OCI-LY1 (cell line): Measurements from ENCODE around the gene CAPRIN2.

ENCODE experiments used
- H2AFZ ChIP-seq: fragments of 200-600 bp; sonication (generic), shearing (Covaris generic); 2 replicates; pipeline ENCODE4 v1.6.0; 2014; ENCODE audit warnings: antibody characterized with exemption, mild to moderate bottlenecking, low read length
- H3F3A ChIP-seq: fragments of 200-600 bp; sonication (generic), shearing (Covaris generic); 2 replicates; pipeline ENCODE4 v1.6.0; 2014; ENCODE audit warnings: mild to moderate bottlenecking, antibody characterized with exemption, low read length, moderate library complexity; ENCODE audit not compliant: insufficient read depth
- H3K27ac ChIP-seq: fragments of 200-600 bp; sonication (generic); 2 replicates; pipeline ENCODE4 v1.5.1; 2014; ENCODE audit warnings: low read length, mixed run types, mild to moderate bottlenecking, low read depth; ENCODE audit not compliant: poor library complexity, severe bottlenecking
- H3K27me3 ChIP-seq: fragments of 200-600 bp; sonication (generic); 2 replicates; pipeline ENCODE4 v1.6.0; 2014; ENCODE audit warnings: antibody characterized with exemption, mild to moderate bottlenecking, low read length, moderate library complexity; ENCODE audit not compliant: insufficient read depth
- H3K36me3 ChIP-seq: fragments of 200-600 bp; sonication (generic); 2 replicates; pipeline ENCODE4 v1.6.1; 2014; ENCODE audit warnings: mild to moderate bottlenecking, antibody characterized with exemption, low read length, moderate library complexity, mixed read lengths; ENCODE audit not compliant: insufficient read depth
- H3K4me1 ChIP-seq: fragments of 200-600 bp; sonication (generic); 2 replicates; pipeline ENCODE4 v1.5.1; 2014; ENCODE audit warnings: mild to moderate bottlenecking, low read length, moderate library complexity; ENCODE audit not compliant: insufficient read depth, severe bottlenecking
- H3K4me2 ChIP-seq: fragments of 200-600 bp; sonication (generic), shearing (Covaris generic); 2 replicates; pipeline ENCODE4 v1.6.1; 2014; ENCODE audit warnings: low read length
- H3K4me3 ChIP-seq: fragments of 200-600 bp; sonication (generic); 2 replicates; pipeline ENCODE4 v1.5.1; 2014; ENCODE audit warnings: low read length, low read depth, mild to moderate bottlenecking, mixed read lengths; ENCODE audit not compliant: poor library complexity, severe bottlenecking
- H3K79me2 ChIP-seq: fragments of 200-600 bp; shearing (Covaris generic); 2 replicates; pipeline ENCODE4 v1.6.1; 2016; ENCODE audit warnings: mixed run types, low read length, mixed read lengths; ENCODE audit not compliant: insufficient read depth
- H3K9ac ChIP-seq: fragments of 200-600 bp; sonication (generic), shearing (Covaris generic); 2 replicates; pipeline ENCODE4 v1.6.1; 2014; ENCODE audit warnings: mild to moderate bottlenecking, low read length, mixed read lengths
- H3K9me2 ChIP-seq: fragments of 200-600 bp; sonication (generic), shearing (Covaris generic); 2 replicates; pipeline ENCODE4 v1.6.1; 2014; ENCODE audit warnings: low read depth, mild to moderate bottlenecking, low read length, mixed read lengths
- H3K9me3 ChIP-seq: fragments of 200-600 bp; shearing (Covaris generic); 2 replicates; pipeline ENCODE4 v1.6.1; 2014; ENCODE audit warnings: low read length, mixed read lengths
- H4K20me1 ChIP-seq: fragments of 200-600 bp; sonication (generic), shearing (Covaris generic); 2 replicates; pipeline ENCODE4 v1.6.0; 2016; ENCODE audit warnings: mild to moderate bottlenecking, low read length; ENCODE audit not compliant: insufficient read depth
- EZH2 ChIP-seq: fragments of 200-600 bp; sonication (generic), shearing (Covaris generic); IDR thresholded peaks from 2 replicates; pipeline ENCODE4 v1.8.0; 2017; ENCODE audit warnings: borderline replicate concordance, mixed run types, mild to moderate bottlenecking, antibody characterized with exemption, low read length, moderate library complexity, mixed read lengths
- TF ChIP-seq, protein P1 (sequence below): fragments of 200-600 bp; sonication (generic), shearing (Covaris generic); IDR thresholded peaks from 2 replicates; pipeline ENCODE4 v1.5.1; 2017; ENCODE audit warnings: mild to moderate bottlenecking, antibody characterized with exemption, low read length, moderate library complexity, mixed read lengths

CAPRIN2 gene

DNA sequence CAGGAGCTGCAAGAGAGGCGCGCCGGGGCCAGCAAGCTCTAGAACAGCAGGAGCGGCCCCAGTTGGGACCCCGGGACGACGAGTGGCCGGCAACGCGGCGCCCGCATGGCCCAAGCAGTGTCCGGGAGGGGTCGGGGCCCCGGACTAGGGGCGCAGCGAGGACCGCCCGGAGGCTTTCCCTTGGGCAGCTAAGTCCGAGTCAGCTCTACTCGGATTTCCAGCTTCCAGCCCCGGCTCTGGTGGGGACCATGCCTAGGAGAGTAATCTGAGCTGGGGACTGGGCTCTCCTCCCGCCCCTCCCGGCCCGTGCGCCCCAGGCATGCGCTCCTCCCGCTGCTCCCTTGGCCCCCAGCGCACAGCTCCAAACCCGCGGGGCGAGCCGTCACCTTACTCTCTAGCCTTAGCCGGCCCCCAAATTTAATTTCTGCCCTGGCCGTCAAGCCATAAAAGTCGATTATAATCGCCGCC, 41.6 kb upstream of the CAPRIN2 start:
- Histone ChIP-seq H3K4me2 (no peak overlapping the region), H4K20me1 (no peaks in the 10 kb centered on the region), H3K36me3 (no peaks in the 10 kb centered on the region), H3K9me3 (no peaks in the 10 kb centered on the region), H3K9ac (no peak overlapping the region), H3F3A (no peaks in the 10 kb centered on the region), H3K4me3 (no peak overlapping the region), H3K9me2 (no peaks in the 10 kb centered on the region), H3K27ac (no peak overlapping the region), H3K27me3 (peaks cover 5% of the 10 kb centered on the region; the same call in 1 of the 2 replicates), H3K79me2 (no peaks in the 10 kb centered on the region), H3K4me1 (no peaks in the 10 kb centered on the region), H2AFZ (no peak overlapping the region)
- TF ChIP-seq, protein P1, sequence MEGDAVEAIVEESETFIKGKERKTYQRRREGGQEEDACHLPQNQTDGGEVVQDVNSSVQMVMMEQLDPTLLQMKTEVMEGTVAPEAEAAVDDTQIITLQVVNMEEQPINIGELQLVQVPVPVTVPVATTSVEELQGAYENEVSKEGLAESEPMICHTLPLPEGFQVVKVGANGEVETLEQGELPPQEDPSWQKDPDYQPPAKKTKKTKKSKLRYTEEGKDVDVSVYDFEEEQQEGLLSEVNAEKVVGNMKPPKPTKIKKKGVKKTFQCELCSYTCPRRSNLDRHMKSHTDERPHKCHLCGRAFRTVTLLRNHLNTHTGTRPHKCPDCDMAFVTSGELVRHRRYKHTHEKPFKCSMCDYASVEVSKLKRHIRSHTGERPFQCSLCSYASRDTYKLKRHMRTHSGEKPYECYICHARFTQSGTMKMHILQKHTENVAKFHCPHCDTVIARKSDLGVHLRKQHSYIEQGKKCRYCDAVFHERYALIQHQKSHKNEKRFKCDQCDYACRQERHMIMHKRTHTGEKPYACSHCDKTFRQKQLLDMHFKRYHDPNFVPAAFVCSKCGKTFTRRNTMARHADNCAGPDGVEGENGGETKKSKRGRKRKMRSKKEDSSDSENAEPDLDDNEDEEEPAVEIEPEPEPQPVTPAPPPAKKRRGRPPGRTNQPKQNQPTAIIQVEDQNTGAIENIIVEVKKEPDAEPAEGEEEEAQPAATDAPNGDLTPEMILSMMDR: no peak
- TF ChIP-seq EZH2: no peak

DNA sequence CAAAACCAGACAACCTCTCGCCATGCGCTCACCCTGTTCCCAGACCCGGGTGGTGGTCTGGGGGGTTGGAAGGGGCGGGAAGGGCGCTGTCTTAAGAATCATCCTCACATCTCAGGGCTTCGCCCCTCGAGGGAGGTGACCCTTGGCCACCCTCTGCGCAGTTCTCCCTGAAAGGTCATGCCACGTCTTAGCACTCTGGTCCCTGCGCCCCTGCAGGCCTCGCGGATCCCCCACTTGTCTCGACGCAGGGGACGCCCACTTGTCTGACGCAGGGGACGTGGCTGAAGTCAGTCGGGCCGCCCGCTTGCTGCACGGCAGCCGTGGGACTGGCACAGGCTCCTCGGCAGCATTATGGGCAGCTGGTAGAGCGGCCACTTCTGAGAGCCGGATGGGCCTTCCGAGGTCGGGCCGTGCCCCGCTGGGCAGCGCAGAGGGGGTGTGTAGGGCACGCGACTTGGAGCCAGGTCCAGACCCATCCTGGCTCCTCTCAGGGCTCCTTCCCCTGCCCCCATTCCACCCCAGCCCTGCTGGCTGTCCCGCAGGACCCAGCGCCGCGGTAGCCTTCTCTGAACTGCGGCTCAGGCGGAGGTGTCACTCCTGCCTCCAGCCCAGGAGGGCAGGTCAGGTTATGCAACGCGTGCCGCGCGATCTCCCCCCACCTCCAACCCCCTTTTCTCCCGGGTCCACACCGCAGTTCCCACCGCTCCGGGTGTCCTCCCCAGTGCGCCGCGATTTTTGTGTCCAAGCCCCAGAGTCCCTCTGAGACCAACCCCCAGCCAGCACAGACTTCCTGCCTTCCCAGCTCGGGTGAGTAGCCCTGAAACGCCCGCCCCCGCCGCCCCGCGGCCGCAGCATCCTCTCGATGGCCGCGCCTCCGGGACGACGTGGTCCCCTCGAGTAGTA, 40.9 kb upstream of the CAPRIN2 start:
- Histone ChIP-seq H3K4me1 (no peaks in the 10 kb centered on the region), H4K20me1 (no peaks in the 10 kb centered on the region), H3K9me2 (no peaks in the 10 kb centered on the region), H3K9me3 (no peaks in the 10 kb centered on the region), H3K4me2 (no peak overlapping the region; the same call in 1 of the 2 replicates), H3K27ac (no peak overlapping the region), H3K27me3 (peaks cover 5% of the 10 kb centered on the region; the same call in 1 of the 2 replicates), H3K79me2 (no peaks in the 10 kb centered on the region), H3F3A (no peaks in the 10 kb centered on the region), H2AFZ (no peak overlapping the region), H3K4me3 (no peak overlapping the region), H3K9ac (no peak overlapping the region), H3K36me3 (no peaks in the 10 kb centered on the region)
- no peak for TF ChIP-seq EZH2
- TF ChIP-seq, protein P1: no peak

DNA sequence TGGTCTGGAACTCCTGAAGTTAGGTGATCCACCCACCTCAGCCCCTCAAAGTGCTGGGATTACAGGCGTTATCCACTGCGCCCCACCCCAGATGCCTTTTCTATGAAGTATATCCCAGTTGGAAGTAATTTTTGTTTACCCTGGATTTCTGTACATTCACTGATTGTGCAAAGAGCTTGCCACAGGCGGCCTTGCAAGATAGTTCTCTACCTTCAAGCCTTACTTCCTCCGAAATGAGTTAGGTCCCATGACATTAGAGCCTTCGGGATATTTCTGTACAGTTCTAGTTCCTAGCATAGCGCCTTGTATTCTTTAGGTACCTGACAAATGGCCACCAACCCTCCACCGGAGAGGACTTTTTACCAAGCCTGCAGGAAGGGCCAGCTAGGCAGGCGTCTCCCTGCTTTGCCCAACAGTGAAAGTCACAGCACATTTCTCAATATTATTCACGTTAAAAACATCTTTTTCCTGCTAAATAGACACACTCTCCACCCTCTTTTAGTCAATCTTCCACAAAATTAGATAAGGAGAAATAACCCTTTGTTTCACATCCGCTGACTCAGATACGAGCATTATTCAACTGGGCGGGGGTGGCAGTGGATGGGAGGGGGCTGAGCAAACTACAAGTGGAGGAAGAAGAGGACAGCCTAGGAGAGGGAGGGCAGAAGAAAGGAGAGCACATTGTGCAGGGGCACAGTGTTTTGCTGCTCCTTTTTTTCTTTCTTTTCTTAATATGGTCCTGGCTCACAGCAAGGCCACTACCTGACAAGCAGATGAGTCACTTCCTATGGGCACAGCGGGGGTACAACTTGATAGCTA, 40.0 kb upstream of the CAPRIN2 start:
- Histone ChIP-seq H3K27ac (no peak overlapping the region), H3F3A (no peaks in the 10 kb centered on the region), H3K4me2 (no peak overlapping the region), H3K36me3 (no peaks in the 10 kb centered on the region), H2AFZ (no peak overlapping the region), H4K20me1 (no peaks in the 10 kb centered on the region), H3K9me3 (no peaks in the 10 kb centered on the region), H3K4me1 (no peaks in the 10 kb centered on the region), H3K4me3 (no peak overlapping the region), H3K9me2 (no peaks in the 10 kb centered on the region), H3K79me2 (no peaks in the 10 kb centered on the region), H3K27me3 (peaks cover 5% of the 10 kb centered on the region; the same call in 1 of the 2 replicates), H3K9ac (no peak overlapping the region)
- TF ChIP-seq EZH2: no peak
- TF ChIP-seq, protein P1: no peak
